HCT116 (cell line): ENCODE data around the gene PDCL3. TPM values are rescaled to one million over a fixed set of nuclear protein-coding genes. Genes with fewer than 3 reads are reported as not detected.

ENCODE experiments used
- ATAC-seq: fragments of 200-7000 bp; cut with Tn5 transposase; 2 replicates; pipeline ENCODE4 v1.9.1; 2020; ENCODE audit warnings: mild to moderate bottlenecking, moderate library complexity
- BruUV-seq: library from RNA; stranded (reverse); fragments of 400-500 nt; replicated peaks from 2 replicates; lab custom pipeline; 2021; lab: Mats Ljungman, UMichigan
- CTCF ChIA-PET: fragments of 300-600 bp; sonication (Branson Sonifier 250); formaldehyde crosslinking; loops from one replicate; lab custom pipeline; 2021; ENCODE audit warnings: antibody characterized with exemption; lab: Charles Lee
- POLR2A ChIA-PET: fragments of 300-600, 350-600 bp; sonication (Branson Sonifier 250); formaldehyde crosslinking; loops from one replicate; lab custom pipeline; 2021; ENCODE audit warnings: antibody characterized with exemption; lab: Charles Lee
- RAD21 ChIA-PET, 2 experiments: fragments of 300-600 bp; sonication (Branson Sonifier 250); formaldehyde crosslinking; loops; one replicate each; lab custom pipeline; 2023; ENCODE audit warnings: low total read pairs in 2 of 2; ENCODE audit not compliant: uncharacterized antibody in 2 of 2, unreplicated experiment in 2 of 2, low non-redundant PET in 1 of 2; lab: Charles Lee
- DNase-seq: peaks from one replicate; pipeline ENCODE4 v3.0.0-alpha.2; 2010; ENCODE audit warnings: low read depth, low spot score
- H2AFZ ChIP-seq: fragments of 200-600 bp; shearing (Covaris generic), sonication (generic); 2 replicates; pipeline ENCODE4 v1.6.1; 2017; ENCODE audit warnings: low read depth, mixed run types, mixed read lengths, antibody characterized with exemption, low read length; ENCODE audit not compliant: poor library complexity, severe bottlenecking
- H3K27ac ChIP-seq: 2 replicates; pipeline ENCODE4 v1.5.1; 2012; ENCODE audit warnings: low read depth, low read length
- H3K27me3 ChIP-seq: fragments of 200-600 bp; sonication (generic); 2 replicates; pipeline ENCODE4 v1.6.1; 2016; ENCODE audit warnings: mixed run types, low read length, mixed read lengths; ENCODE audit not compliant: insufficient read depth
- H3K36me3 ChIP-seq, 2 experiments: fragments of 200-500 bp in 1 of 2; fragments of 200-600 bp in 1 of 2; sonication (Bioruptor generic) in 1 of 2; sonication (generic) in 1 of 2; 2 replicates each; pipeline versions ENCODE4 v1.5.1 to v1.6.1; 2014 to 2016; ENCODE audit warnings: low read length in 2 of 2, inconsistent platforms in 1 of 2, mixed read lengths in 1 of 2, mixed run types in 1 of 2; ENCODE audit not compliant: insufficient read depth in 2 of 2, control insufficient read depth in 1 of 2
- H3K4me1 ChIP-seq, 2 experiments: fragments of 200-600 bp in 1 of 2; sonication (generic) in 1 of 2; 2 replicates each; pipeline versions ENCODE4 v1.5.1 to v1.6.1; 2012 to 2017; ENCODE audit warnings: low read length in 2 of 2, inconsistent platforms in 1 of 2, mild to moderate bottlenecking in 1 of 2, mixed read lengths in 1 of 2, mixed run types in 1 of 2, moderate library complexity in 1 of 2; ENCODE audit not compliant: insufficient read depth in 2 of 2, control insufficient read depth in 1 of 2
- H3K4me2 ChIP-seq: fragments of 200-600 bp; sonication (generic); 2 replicates; pipeline ENCODE4 v1.6.1; 2017; ENCODE audit warnings: mixed run types, low read length, mixed read lengths
- H3K4me3 ChIP-seq, 2 experiments: fragments of 200-600 bp in 1 of 2; sonication (generic) in 1 of 2; replicated peaks in 1 of 2; 2 replicates each; pipeline ENCODE4 v1.5.1; 2011 to 2016; ENCODE audit warnings: low read length in 2 of 2, control low read depth in 1 of 2, low read depth in 1 of 2, mild to moderate bottlenecking in 1 of 2, mixed read lengths in 1 of 2, mixed run types in 1 of 2
- H3K79me2 ChIP-seq: fragments of 200-600 bp; sonication (generic); 2 replicates; pipeline ENCODE4 v1.6.1; 2017; ENCODE audit warnings: mild to moderate bottlenecking, mixed run types, low read length, moderate library complexity, mixed read lengths; ENCODE audit not compliant: insufficient read depth
- H3K9ac ChIP-seq: fragments of 200-600 bp; sonication (generic); 2 replicates; pipeline ENCODE4 v1.6.1; 2016; ENCODE audit warnings: low read length, mixed read lengths
- H3K9me2 ChIP-seq: fragments of 200-600 bp; sonication (generic), shearing (Covaris generic); 2 replicates; pipeline ENCODE4 v1.6.1; 2017; ENCODE audit warnings: mixed run types, mild to moderate bottlenecking, moderate library complexity; ENCODE audit not compliant: insufficient read depth
- H3K9me3 ChIP-seq, 2 experiments: fragments of 200-500 bp in 1 of 2; fragments of 200-600 bp in 1 of 2; sonication (Bioruptor generic) in 1 of 2; sonication (generic) in 1 of 2; 2 replicates each; pipeline ENCODE4 v1.6.1; 2014 to 2017; ENCODE audit warnings: low read length in 2 of 2, mixed read lengths in 2 of 2, inconsistent platforms in 1 of 2, low read depth in 1 of 2, mild to moderate bottlenecking in 1 of 2, mixed run types in 1 of 2, moderate library complexity in 1 of 2; ENCODE audit not compliant: control insufficient read depth in 1 of 2, insufficient read depth in 1 of 2
- H4K20me1 ChIP-seq: fragments of 200-600 bp; sonication (generic), shearing (Covaris generic); 2 replicates; pipeline ENCODE4 v1.6.1; 2017; ENCODE audit warnings: mixed run types, mild to moderate bottlenecking, moderate library complexity; ENCODE audit not compliant: insufficient read depth
- CBX3 ChIP-seq: IDR thresholded peaks from 2 replicates; pipeline ENCODE4 v1.6.1; 2012; ENCODE audit warnings: low read depth
- CTCF ChIP-seq, 3 experiments: fragments of 200-600 bp in 1 of 3; sonication (generic) in 1 of 3; IDR thresholded peaks in 2 of 3; conservative IDR thresholded peaks in 1 of 3; 2 replicates each; pipeline ENCODE4 v1.5.1; 2012 to 2017; ENCODE audit warnings: low read depth in 2 of 3, low read length in 2 of 3, antibody characterized with exemption in 1 of 3, borderline replicate concordance in 1 of 3, control low read depth in 1 of 3, mild to moderate bottlenecking in 1 of 3, mixed read lengths in 1 of 3, mixed run types in 1 of 3, moderate library complexity in 1 of 3; ENCODE audit not compliant: insufficient read depth in 1 of 3
- EGR1 ChIP-seq: IDR thresholded peaks from 2 replicates; pipeline ENCODE4 v1.6.1; 2012; ENCODE audit warnings: low read depth
- EZH2 ChIP-seq: fragments of 200-600 bp; sonication (generic); IDR thresholded peaks from 2 replicates; pipeline ENCODE4 v1.6.1; 2017; ENCODE audit warnings: antibody characterized with exemption, mixed run types
- EZH2phosphoT487 ChIP-seq: fragments of 200-600 bp; IDR thresholded peaks from 2 replicates; pipeline ENCODE4 v1.6.1; 2018; ENCODE audit warnings: antibody characterized with exemption, borderline replicate concordance
- JUND ChIP-seq: IDR thresholded peaks from 2 replicates; pipeline ENCODE4 v1.6.1; 2012
- POLR2A ChIP-seq: IDR thresholded peaks from 2 replicates; pipeline ENCODE4 v1.7.0; 2011; ENCODE audit warnings: borderline replicate concordance; ENCODE audit not compliant: insufficient read depth, insufficient read length; ENCODE audit errors: extremely low read depth
- POLR2AphosphoS5 ChIP-seq: IDR thresholded peaks from 2 replicates; pipeline ENCODE4 v1.6.1; 2011; ENCODE audit warnings: mild to moderate bottlenecking, low read depth, low read length, moderate library complexity
- RAD21 ChIP-seq: IDR thresholded peaks from 2 replicates; pipeline ENCODE4 v1.6.1; 2012; ENCODE audit warnings: low read depth, mild to moderate bottlenecking
- SIN3A ChIP-seq: IDR thresholded peaks from 2 replicates; pipeline ENCODE4 v1.6.1; 2012; ENCODE audit warnings: low read depth
- SP1 ChIP-seq: IDR thresholded peaks from 2 replicates; pipeline ENCODE4 v1.6.1; 2012; ENCODE audit warnings: low read depth
- SRF ChIP-seq: IDR thresholded peaks from 2 replicates; pipeline ENCODE4 v1.6.1; 2012; ENCODE audit warnings: low read depth
- TCF7L2 ChIP-seq: IDR thresholded peaks from 2 replicates; pipeline ENCODE4 v1.7.0; 2011; ENCODE audit warnings: borderline replicate concordance, inconsistent platforms; ENCODE audit not compliant: insufficient read depth, insufficient read length; ENCODE audit errors: extremely low read depth
- YY1 ChIP-seq: IDR thresholded peaks from 2 replicates; pipeline ENCODE4 v1.6.1; 2011; ENCODE audit warnings: low read length, low read depth, moderate library complexity, mild to moderate bottlenecking; ENCODE audit not compliant: insufficient replicate concordance; ENCODE audit errors: extremely low read depth
- ZFX ChIP-seq: fragments of 450-650 bp; IDR thresholded peaks from 2 replicates; pipeline ENCODE4 v1.6.1; 2017
- ZNF274 ChIP-seq: fragments of 200-500 bp; sonication (Bioruptor generic); IDR thresholded peaks from 2 replicates; pipeline ENCODE4 v1.6.1; 2014; ENCODE audit warnings: mild to moderate bottlenecking, low read depth, low read length, inconsistent platforms
- intact Hi-C: fragments of 100-400 bp; cut with micrococcal nuclease; formaldehyde crosslinking; loops from 2 replicates; pipeline ENCODE4 v1.10.0; 2022
- total RNA-seq: library from RNA; stranded (reverse); gene quantifications from one replicate; pipeline ENCODE4 v1.2.1, GENCODE V29; 2021; ENCODE audit not compliant: unreplicated experiment
- TF ChIP-seq, protein P1 (sequence below): IDR thresholded peaks from 2 replicates; pipeline ENCODE4 v1.6.1; 2012
- TF ChIP-seq, protein P2 (sequence below): IDR thresholded peaks from 2 replicates; pipeline ENCODE4 v1.6.1; 2012; ENCODE audit warnings: low read depth
- TF ChIP-seq, protein P3 (sequence below): IDR thresholded peaks from 2 replicates; pipeline ENCODE4 v1.6.1; 2011; ENCODE audit warnings: mild to moderate bottlenecking, low read length, moderate library complexity; ENCODE audit not compliant: insufficient replicate concordance; ENCODE audit errors: extremely low read depth

The PDCL3 gene
- total RNA-seq, 1 experiment from 2014 or later: 26.3 TPM

GRCh38 chr2:100623930-100624329, 61.1 kb downstream of the PDCL3 start:
- TF ChIP-seq JUND (no peak), SP1 (no peak), YY1 (no peak), POLR2A (no peak), ZFX (no peak), CTCF (IDR thresholded peaks at IDR 0.05 in 2 of 3, conservative IDR thresholded peaks at IDR 0.05 in 1 of 3; ENCODE audit: borderline replicate concordance in 1 of 3, insufficient read depth in 1 of 3, low read depth in 2 of 3, low read length in 2 of 3) (no peak), SRF (no peak), SIN3A (no peak), EGR1 (no peak), EZH2phosphoT487 (no peak), TCF7L2 (no peak), CBX3 (no peak), POLR2AphosphoS5 (no peak), EZH2 (no peak), RAD21 (no peak), ZNF274 (no peak)
- TF ChIP-seq, protein P1, sequence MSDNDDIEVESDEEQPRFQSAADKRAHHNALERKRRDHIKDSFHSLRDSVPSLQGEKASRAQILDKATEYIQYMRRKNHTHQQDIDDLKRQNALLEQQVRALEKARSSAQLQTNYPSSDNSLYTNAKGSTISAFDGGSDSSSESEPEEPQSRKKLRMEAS: no peak
- TF ChIP-seq, protein P2, sequence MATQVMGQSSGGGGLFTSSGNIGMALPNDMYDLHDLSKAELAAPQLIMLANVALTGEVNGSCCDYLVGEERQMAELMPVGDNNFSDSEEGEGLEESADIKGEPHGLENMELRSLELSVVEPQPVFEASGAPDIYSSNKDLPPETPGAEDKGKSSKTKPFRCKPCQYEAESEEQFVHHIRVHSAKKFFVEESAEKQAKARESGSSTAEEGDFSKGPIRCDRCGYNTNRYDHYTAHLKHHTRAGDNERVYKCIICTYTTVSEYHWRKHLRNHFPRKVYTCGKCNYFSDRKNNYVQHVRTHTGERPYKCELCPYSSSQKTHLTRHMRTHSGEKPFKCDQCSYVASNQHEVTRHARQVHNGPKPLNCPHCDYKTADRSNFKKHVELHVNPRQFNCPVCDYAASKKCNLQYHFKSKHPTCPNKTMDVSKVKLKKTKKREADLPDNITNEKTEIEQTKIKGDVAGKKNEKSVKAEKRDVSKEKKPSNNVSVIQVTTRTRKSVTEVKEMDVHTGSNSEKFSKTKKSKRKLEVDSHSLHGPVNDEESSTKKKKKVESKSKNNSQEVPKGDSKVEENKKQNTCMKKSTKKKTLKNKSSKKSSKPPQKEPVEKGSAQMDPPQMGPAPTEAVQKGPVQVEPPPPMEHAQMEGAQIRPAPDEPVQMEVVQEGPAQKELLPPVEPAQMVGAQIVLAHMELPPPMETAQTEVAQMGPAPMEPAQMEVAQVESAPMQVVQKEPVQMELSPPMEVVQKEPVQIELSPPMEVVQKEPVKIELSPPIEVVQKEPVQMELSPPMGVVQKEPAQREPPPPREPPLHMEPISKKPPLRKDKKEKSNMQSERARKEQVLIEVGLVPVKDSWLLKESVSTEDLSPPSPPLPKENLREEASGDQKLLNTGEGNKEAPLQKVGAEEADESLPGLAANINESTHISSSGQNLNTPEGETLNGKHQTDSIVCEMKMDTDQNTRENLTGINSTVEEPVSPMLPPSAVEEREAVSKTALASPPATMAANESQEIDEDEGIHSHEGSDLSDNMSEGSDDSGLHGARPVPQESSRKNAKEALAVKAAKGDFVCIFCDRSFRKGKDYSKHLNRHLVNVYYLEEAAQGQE: no peak
- TF ChIP-seq, protein P3, sequence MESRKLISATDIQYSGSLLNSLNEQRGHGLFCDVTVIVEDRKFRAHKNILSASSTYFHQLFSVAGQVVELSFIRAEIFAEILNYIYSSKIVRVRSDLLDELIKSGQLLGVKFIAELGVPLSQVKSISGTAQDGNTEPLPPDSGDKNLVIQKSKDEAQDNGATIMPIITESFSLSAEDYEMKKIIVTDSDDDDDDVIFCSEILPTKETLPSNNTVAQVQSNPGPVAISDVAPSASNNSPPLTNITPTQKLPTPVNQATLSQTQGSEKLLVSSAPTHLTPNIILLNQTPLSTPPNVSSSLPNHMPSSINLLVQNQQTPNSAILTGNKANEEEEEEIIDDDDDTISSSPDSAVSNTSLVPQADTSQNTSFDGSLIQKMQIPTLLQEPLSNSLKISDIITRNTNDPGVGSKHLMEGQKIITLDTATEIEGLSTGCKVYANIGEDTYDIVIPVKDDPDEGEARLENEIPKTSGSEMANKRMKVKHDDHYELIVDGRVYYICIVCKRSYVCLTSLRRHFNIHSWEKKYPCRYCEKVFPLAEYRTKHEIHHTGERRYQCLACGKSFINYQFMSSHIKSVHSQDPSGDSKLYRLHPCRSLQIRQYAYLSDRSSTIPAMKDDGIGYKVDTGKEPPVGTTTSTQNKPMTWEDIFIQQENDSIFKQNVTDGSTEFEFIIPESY: no peak
- TF ChIP-seq, all 23 proteins: peak for 0
- no peak overlapping the region for H2AFZ ChIP-seq
- CTCF ChIA-PET: no interaction called here
- H3K9ac ChIP-seq: no peak overlapping the region
- H3K27ac ChIP-seq: no peak overlapping the region
- H4K20me1 ChIP-seq: no peaks in the 10 kb centered on the region
- H3K27me3 ChIP-seq: no peaks in the 10 kb centered on the region
- RAD21 ChIA-PET: no interaction called here
- no peaks in the 10 kb centered on the region for H3K36me3 ChIP-seq
- H3K4me1 ChIP-seq: no peaks in the 10 kb centered on the region
- no peaks in the 10 kb centered on the region for H3K9me2 ChIP-seq
- no peak overlapping the region for H3K4me3 ChIP-seq
- no peaks in the 10 kb centered on the region; a peak in 1 of 4 replicates for H3K9me3 ChIP-seq
- DNase-seq (no peak), ATAC-seq (no peak)
- intact Hi-C loops: no loop called here
- H3K4me2 ChIP-seq: no peak overlapping the region
- POLR2A ChIA-PET: no interaction called here
- no TSS peak for BruUV-seq
- no peaks in the 10 kb centered on the region for H3K79me2 ChIP-seq
